ENCODE results near the gene IL6R.
A peak's percentile ranks its signal among the peaks of the same experiment; 100 is the strongest.
"Not testable (repeated sequence)": the region's sequence is repeated elsewhere in the genome, so short reads cannot be mapped to it uniquely, and the experiment has no call there.

IL6R gene

GRCh38 chr1:154404984-154405746, at the start of gene IL6R:
Gene IL6R (plus strand): TSS chr1:154405343. CDS start chr1:154405630, 287 bp downstream.
- peak; percentile 96 for DNase-seq (ENCODE audit: low spot score)

GRCh38 chr1:154358519-154358918, 46.6 kb upstream of the IL6R start:
- no peak for DNase-seq (ENCODE audit: low spot score)

GRCh38 chr1:154360288-154360687, 44.9 kb upstream of the IL6R start:
- no peak for DNase-seq (ENCODE audit: low spot score)

- not testable (repeated sequence) for DNase-seq (ENCODE audit: low spot score)
Observed at GRCh38 chr1:154360881-154361280, 44.3 kb upstream of the IL6R start.

- no peak for DNase-seq (ENCODE audit: low spot score)
Observed at GRCh38 chr1:154361357-154361756, 43.8 kb upstream of the IL6R start.

GRCh38 chr1:154371436-154371835, 33.7 kb upstream of the IL6R start:
- DNase-seq (ENCODE audit: low spot score) = no peak

GRCh38 chr1:154373777-154374357, 31.3 kb upstream of the IL6R start:
- not testable (repeated sequence) for DNase-seq (ENCODE audit: low spot score)

GRCh38 chr1:154379301-154379700, 25.8 kb upstream of the IL6R start:
- no peak for DNase-seq (ENCODE audit: low spot score)

- no peak for DNase-seq (ENCODE audit: low spot score)
Observed at GRCh38 chr1:154384650-154385489, 20.3 kb upstream of the IL6R start.

GRCh38 chr1:154386643-154387352, 18.3 kb upstream of the IL6R start:
- DNase-seq (ENCODE audit: low spot score) = peak; percentile 39

GRCh38 chr1:154391086-154391770, 13.9 kb upstream of the IL6R start:
- peak; percentile 23 for DNase-seq (ENCODE audit: low spot score)

GRCh38 chr1:154398141-154398540, 7.0 kb upstream of the IL6R start:
- DNase-seq (ENCODE audit: low spot score) = no peak

- no peak for DNase-seq (ENCODE audit: low spot score)
Observed at GRCh38 chr1:154398678-154399077, 6.5 kb upstream of the IL6R start.

- no peak for DNase-seq (ENCODE audit: low spot score)
Observed at GRCh38 chr1:154400381-154400801, 4.8 kb upstream of the IL6R start.

GRCh38 chr1:154402409-154402921, 2.7 kb upstream of the IL6R start:
- no peak for DNase-seq (ENCODE audit: low spot score)

- DNase-seq (ENCODE audit: low spot score) = no peak
Observed at GRCh38 chr1:154403261-154403943, 1.7 kb upstream of the IL6R start.

GRCh38 chr1:154403983-154404382, 1.2 kb upstream of the IL6R start:
- DNase-seq (ENCODE audit: low spot score) = no peak

- DNase-seq (ENCODE audit: low spot score) = no peak
Observed at GRCh38 chr1:154404511-154404931, 622 bp upstream of the IL6R start.

GRCh38 chr1:154405747-154406571, 816 bp downstream of the IL6R start:
- peak; percentile 78 for DNase-seq (ENCODE audit: low spot score)

- no peak for DNase-seq (ENCODE audit: low spot score)
Observed at GRCh38 chr1:154406572-154406879, 1.4 kb downstream of the IL6R start.
